Measurements from ENCODE around the gene B4GALT3.
"Not testable (repeated sequence)": the region's sequence is repeated elsewhere in the genome, so short reads cannot be mapped to it uniquely, and the experiment has no call there.

Gene B4GALT3

DNA sequence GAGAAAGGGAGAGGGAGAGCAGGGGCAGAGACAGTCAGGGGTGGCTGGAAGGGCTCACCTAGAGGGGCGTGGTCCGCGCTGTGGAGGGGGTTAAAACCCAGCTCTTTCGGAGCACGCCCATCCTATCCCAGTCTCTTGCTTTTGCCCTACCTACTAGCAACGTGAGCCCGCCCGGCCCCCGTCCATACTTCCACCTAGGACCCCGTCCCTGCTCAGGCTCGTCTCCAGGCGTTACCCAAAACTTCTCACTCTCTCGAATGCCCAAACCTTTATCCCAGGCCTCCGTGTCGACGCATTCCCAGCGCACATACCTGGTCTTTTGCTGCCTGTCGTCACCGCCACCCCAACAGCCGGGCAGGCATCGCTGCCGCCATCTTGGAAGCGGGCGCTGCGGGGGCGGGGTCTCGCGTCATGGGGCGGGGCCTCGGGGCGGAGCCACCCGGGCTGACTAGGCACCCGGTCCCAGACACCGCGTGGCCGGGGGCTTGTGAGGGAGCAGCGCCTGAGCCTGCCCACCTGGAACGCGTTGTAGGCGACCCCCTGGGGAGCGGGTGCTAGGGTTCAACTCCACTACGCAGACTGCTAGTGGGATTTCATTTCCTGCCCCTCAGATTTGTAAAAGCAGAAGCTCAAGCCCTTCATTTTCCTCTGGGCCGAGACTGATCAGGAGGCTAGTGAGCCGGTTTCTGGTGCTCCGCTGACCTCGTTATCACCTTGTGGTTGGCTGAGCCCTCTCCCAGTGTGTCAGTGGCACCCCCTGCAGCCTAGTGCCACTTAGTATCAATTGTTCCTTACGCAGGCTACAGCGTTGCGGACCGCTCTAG is at the start of gene B4GALT3:
Gene B4GALT3, minus strand, starts transcription at position 396 of the 824 bp plus-strand sequence. CDS start 1,447 bp downstream, outside the sequence.
- peak in 1 of 2 experiments; percentile 48 for DNase-seq

GRCh38 chr1:161226759-161227158 is 49.5 kb upstream of the B4GALT3 start:
- no peak for DNase-seq

GRCh38 chr1:161226320-161226711 is 49.0 kb upstream of the B4GALT3 start:
- no peak for DNase-seq

DNA sequence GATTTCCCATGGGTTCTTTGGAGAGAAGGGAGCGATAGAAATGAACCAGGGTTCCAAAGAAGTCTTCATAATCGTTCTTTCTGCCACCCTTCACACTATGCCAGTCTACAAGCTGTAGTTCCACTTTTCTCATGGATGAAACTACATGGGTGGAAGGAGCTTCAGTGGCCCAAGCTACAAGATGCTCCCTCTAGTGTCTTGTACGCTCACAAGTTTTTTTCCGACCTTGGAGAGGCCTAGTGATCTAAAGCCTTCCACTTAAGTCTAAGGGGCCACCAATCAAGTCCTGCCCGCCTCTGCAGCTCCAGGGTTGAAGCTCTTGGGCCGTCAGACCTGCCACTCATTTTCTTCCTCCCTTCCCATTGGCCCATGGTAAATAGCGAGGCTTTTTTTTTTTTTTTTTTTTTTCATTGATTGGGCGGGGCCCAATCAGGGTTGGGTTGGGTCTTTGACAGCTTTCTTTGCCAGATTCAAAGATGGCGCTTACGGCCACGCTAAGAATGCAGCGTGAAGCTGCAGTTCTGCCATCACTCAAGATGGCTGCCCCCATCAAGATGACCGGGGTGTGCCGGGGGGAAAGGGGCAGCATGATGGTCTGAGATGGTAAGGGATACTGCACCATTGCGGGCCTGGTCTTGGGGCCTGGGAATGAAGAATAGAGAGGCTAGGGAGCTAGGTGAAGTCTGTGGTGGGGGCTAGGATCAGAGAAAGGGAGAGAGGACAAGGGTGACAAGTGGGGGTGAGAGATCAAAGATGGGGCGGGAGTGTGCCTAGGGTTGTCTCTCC is 48.4 kb upstream of the B4GALT3 start, which contains the start of gene TOMM40L:
Gene TOMM40L, plus strand, starts transcription at position 527 of the 786 bp plus-strand sequence. CDS start 430 bp downstream, outside the sequence.
- no peak for DNase-seq

DNA sequence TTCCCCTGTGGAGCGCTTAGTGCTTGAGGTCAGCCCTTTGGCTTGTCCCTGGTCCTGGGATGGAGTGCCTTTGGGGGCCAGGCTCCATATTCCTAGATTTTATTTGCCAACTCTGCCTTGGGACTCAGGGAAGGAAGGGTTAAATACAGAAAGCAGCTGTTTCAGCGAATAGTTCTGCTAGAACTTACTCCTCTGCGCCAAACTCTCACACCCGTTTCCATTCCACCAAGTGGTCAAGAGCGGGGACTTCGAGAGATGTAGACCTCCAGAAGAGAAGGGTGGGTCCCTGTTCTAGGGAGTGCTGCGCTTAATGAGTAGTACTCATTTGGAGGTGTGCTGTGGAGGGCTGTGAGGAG is 47.8 kb upstream of the B4GALT3 start:
- DNase-seq, result no peak

DNA sequence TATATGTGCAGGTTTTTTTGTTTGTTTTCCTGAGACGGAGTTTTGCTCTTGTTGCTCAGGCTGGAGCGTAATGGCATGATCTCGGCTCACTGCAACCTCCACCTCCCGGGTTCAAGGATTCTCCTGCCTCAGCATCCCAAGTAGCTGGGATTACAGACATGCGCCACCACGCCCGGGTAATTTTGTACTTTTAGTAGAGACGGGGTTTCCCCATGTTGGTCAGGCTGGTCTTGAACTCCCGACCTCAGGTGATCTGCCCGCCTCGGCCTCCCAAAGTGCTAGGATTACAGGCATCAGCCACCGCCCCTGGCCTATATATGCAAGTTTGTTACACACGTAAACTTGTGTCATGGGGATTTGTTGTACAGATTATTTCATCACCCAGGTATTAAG is 47.4 kb upstream of the B4GALT3 start:
- not testable (repeated sequence) for DNase-seq

- DNase-seq, result no peak
These were observed 46.7 kb upstream of the B4GALT3 start for GRCh38 chr1:161223805-161224694.

- no peak for DNase-seq
These were observed 45.1 kb upstream of the B4GALT3 start for GRCh38 chr1:161222175-161223019.

GRCh38 chr1:161220002-161220401 is 42.7 kb upstream of the B4GALT3 start:
- no peak for DNase-seq

DNA sequence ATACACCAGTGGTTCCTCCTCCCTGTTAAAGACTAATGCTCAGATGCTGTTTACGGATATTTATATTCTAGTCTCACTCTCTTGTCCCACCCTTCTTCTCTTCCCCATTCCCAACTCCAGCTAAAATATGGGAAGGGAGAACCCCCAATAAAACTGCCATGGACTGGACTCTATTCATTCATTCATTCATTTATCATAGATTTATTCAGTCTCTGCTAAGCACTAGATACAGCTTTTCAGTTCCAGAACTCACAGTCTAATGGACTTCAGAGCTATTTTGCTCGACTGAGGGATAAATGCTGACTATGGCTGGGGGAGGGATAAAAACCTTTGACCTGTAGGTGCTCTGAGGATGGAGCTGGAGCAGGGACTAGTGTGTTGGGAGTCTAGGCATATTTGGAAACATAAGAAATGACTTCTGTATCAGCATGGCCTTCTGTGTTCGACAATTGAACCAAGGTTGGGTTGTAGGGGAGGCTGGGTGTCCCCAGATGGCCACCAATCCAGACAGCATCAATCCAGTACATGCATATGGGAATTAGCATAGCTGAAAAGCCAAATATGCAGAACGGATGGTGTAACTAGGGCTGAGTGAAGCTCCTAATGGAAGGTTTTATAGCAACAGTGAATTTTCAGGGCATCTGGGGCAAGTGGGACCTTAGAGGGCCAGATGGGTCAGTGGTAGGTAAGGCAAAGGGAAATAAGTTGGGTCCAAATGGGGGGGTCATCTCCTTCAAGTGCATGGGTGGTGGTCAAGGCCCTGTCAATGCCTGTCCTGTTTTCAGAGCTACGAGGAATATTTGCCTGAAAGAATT is 42.0 kb upstream of the B4GALT3 start:
- DNase-seq, result no peak

DNA sequence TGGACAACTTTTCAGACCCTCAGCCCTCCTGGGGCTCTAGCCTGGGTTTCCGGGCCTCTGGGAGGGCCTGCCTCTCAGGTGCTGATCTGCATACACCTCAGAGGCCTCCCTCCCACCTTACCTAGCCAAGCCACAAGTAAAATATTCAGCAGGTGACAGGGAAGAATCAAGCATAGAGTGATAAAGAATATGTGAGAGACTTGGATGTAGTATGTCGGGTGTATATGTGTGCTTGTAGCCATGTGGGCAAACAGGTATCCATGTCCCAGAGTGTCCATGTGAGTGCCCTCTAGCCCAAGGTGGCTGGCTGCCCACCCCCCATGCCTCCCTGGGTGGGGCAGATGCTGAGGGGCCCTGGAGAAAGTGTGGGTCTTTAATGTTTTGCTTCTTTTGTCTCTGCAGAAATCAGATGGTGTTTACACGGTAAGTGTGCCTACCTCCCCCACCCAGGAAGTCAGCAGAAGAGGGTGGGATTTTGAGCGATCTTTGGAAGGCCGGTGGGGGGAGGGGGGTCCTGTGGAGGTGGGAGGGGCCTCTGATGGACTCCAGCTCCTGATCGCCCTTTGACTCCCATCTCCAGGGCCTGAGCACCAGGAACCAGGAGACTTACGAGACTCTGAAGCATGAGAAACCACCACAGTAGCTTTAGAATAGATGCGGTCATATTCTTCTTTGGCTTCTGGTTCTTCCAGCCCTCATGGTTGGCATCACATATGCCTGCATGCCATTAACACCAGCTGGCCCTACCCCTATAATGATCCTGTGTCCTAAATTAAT is 41.2 kb upstream of the B4GALT3 start:
- DNase-seq, result no peak

GRCh38 chr1:161217831-161218230 is 40.5 kb upstream of the B4GALT3 start:
- DNase-seq, result no peak

DNA sequence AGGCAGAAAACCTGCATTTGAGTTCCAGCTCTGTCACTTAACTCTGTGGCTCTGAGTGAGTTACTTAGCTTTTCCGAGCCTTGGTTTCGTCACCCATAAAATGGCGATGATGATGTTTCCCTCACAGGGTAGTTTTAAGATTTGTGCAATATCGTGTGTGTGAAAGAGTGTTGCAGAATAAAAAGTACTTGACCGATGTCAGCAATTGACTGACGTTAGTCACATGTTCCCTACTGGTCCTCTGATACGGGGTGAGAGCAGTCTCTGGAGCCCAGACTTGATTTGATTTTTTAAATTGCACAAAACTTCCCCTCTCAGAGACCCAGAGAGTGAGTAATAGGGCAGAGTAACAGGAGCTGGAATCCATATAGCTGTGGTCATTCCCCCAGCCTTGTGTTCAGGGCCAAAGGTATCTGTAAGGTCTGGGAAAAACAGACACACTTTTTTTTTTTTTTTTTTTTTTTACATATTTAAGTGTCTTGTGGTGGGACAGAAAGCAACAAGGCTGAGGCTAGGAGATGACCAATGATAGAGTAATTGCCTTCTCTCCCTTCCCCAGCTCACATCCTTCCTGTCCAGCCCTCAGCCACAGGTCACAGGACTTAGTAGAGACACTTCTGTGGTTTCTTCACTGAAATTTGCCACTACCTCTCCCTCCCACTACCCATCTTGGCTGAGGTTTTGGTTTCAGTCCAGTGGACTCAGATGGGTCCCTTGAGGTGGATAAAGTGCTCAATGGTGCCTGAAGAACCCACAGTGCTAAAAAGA is 39.8 kb upstream of the B4GALT3 start:
- no peak for DNase-seq

- no peak for DNase-seq
These were observed 37.8 kb upstream of the B4GALT3 start, which contains the start of gene FCER1G for GRCh38 chr1:161215076-161215475. FCER1G (plus strand) TSS chr1:161215295; CDS start chr1:161215322, 27 bp downstream.

DNA sequence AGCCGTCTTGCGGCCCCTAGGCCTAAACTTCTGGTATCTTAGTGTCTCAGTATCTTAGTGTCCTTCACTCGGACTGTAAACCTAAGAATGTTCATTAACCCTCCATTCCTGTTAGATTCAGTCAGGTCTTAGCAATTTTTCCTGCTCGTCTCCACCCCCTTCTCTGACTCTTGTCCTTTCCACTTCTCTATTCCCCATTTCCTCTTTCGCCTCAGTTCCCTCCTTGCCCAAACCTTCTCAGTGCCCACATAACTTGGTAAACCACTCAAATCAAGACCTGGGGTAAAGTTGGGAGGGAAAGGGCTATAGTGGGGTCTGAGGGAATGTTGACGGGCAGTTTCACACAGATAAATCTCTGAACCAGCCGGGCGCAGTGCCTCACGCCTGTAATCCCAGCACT is 37.1 kb upstream of the B4GALT3 start:
- no peak for DNase-seq

- DNase-seq, result peak in 1 of 2 experiments; percentile 39
These were observed 32.6 kb upstream of the B4GALT3 start for GRCh38 chr1:161209790-161210409.

DNA sequence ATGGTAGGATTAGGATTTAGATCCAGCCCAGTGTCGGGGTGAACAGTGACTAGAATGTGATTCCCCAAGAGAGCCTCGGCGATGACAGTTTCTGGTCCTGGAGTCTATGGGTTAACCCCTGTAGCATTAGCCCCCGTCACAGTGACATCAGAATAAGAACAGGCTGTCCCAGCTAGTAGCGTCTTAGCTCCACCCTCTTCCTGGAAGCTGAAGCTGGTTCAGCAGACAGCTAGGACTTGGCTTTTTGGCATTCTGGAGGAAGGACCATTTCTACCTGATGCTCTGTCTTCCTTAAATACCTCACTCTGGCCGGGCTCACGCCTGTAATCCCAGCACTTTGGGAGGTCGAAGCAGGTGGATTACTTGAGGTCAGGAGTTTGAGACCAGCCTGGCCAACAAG is 29.9 kb upstream of the B4GALT3 start:
- no peak for DNase-seq

GRCh38 chr1:161206411-161207140 is 29.3 kb upstream of the B4GALT3 start:
- no peak for DNase-seq
